GM21381 (cell line): ENCODE results near the gene KY.
A peak's percentile ranks its signal among the peaks of the same experiment; 100 is the strongest.

ENCODE experiments used
- ATAC-seq: cut with Tn5 transposase; IDR thresholded peaks from one replicate; pipeline ENCODE4 v1.9.1; 2021; ENCODE audit warnings: mild to moderate bottlenecking, moderate library complexity; ENCODE audit not compliant: unreplicated experiment

The KY gene, protein sequence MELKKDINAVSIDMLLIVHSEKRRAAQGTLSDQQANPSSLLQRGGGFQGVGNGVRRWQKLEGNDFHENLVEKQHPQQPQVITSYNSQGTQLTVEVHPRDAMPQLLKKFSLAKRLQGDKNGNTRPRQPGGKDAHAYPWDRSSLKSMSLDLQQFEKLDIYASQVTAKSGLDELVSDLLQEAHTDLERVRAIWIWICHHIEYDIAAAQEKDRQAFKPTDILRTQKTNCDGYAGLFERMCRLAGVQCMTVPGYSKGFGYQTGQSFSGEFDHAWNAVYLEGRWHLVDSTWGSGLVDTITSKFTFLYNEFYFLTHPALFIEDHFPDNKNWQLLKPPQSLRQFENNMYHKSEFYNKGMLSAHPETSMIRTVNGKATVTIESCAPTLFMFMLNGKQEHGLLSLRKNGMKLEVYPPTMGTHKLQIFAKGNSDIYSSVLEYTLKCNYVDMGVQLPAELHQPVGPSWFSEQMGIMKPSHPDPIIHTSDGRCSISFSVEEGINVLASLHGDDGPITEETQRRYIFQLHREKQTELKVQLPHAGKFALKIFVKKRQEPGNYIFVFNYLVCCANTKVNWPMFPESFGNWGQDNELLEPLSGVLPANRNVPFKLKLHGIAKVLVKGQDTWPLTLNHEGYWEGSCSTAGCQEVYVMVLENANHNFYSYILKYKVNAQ

DNA sequence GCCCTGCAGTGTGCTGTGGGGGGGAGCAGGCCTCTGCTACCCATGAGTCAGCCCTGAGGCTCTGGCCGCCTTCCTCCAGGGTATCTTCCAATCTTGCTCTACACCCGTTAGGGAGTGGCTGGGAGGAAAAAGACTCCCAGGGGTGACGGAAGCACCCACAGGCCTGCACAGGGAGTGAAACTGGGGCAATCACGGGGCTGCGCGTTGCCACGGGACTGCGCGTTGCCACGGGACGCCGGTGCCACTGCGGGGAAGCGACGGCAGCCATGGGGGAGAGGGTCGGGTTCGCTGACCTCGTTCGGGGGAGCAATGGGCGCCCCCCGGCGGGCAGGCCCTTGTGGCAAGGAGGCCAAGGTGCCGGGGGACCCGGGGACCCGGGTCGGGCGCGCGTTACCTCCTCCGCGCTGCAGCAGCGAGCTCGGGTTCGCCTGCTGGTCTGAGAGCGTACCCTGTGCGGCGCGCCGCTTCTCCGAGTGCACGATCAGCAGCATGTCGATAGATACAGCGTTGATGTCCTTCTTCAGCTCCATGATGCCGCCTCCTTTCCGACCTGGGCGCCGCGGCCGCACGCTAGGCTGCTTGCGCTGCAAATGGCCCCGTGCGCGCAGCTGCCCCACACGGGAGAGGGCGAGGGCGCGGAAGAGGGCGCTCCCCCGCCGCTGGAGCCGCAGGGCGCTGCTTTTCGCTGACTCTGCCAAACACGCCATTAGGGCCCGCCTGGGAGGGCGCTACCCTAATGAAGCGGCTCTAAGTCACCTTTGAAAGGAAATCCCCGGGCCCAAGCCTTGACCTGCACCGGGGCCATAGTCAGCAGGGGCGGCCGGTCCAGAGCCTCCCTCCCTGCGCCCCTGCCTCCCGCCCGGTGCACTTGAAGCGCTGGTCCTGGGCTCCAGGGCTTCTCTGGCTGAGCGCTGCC lies at the start of gene KY:
Gene KY, minus strand, starts transcription at position 592 of the 916 bp plus-strand sequence. Its CDS starts 62 bp downstream, at position 530.
- no peak for ATAC-seq

DNA sequence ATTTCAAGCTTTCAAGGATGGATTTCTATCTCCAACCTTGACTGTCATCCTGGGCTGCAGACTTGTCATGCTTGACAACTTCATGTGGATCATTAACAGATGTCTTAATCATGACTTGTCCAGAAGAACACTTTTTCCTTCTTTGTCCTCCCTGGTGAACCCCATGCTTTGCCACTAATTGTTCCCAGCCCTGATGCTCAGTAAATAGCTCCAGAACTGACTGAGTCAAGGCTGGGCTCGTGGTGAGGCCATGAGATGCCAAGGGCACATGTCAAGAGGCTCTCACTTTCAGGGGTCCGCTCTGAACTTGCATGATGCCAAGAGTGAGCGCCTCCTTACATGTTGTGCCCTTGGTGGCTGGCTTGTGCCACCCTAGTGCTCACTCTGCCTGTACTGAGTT lies 48.9 kb upstream of the KY start:
- no peak for ATAC-seq

DNA sequence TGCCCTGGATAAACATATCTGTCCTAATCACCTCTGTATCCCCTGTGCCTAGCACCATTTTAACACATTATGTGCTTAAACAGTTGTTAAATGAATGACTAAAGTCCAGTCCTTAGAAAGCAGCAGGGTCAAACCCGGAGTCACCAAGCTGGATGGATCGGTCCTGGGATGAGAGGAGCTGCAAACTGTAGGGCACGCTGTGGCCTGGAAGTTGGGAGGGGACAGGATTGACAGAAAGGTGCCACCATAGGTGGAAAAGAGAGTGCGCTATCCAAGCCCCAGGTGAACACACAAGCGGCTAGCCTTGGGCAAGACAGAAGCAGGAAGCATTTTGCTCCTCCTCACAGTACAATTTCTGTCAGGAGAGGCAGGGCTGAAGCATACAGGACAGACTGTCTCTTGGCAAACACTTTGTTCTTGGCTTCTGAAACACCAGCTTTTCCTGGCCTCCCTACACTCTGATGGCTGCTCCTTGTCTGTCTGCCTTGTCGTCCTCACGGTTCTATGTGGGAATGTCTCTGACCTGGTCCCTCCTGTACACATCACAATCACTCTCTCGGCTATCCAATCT lies 48.4 kb upstream of the KY start:
- ATAC-seq = no peak

DNA sequence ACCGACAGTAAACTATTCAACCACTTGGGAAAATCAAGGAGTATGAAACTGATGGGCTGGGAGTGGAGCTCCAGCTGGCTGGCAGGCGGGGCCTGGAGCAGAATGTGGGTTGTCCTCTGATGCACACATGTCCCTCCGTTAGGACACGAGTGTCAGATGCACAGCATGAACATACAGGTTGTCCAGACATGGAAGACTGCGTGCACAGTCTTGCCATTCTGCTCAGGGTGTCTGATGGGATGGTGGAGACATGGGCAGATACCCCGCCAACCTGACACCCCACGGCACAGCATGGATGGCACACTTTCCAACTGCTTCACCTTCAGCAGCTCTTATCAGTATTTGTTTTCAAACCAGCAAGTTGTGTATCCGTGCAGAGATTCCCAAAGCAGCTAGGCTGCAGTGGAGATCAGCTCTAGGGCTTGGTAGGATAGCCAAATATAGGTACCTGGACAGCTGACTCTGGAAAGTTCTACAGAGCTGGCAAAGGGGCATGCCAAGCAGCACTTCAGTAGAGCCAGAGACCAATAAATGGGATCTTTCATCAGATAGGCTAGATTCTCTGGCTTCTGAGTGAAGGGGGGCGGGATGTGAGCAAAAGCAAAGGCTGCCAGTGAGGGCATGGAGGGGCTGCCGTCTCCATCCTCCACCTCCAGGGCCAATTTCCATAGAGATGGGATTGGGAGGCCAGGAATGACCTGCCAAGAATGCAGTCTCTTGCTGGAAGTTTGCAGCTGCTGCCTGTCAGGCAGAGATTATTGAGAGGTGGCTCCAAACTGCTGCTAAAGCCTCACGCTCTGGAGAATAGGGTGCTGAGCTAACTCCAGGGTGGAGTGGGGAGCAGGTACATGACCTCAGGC lies 47.2 kb upstream of the KY start:
- ATAC-seq = no peak

DNA sequence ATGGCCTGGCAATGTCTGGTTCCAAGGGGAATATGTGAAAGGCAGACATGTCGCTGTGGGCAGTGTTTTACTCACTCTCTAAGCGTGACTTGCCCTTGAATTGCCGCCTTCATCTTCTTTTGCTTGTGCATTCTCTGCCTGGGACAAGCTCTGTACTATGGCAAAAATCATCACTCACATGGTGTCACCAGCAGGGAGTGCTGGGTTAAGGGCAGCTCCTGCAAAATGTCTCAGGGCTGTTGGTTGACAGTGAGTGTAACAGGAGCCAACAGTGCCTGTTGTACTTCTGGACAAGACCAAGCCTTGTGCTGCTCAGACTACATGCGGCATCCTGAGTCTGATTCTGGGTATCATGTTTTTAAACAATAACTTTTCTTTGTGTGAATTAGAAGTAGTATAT lies 45.3 kb upstream of the KY start:
- no peak for ATAC-seq

DNA sequence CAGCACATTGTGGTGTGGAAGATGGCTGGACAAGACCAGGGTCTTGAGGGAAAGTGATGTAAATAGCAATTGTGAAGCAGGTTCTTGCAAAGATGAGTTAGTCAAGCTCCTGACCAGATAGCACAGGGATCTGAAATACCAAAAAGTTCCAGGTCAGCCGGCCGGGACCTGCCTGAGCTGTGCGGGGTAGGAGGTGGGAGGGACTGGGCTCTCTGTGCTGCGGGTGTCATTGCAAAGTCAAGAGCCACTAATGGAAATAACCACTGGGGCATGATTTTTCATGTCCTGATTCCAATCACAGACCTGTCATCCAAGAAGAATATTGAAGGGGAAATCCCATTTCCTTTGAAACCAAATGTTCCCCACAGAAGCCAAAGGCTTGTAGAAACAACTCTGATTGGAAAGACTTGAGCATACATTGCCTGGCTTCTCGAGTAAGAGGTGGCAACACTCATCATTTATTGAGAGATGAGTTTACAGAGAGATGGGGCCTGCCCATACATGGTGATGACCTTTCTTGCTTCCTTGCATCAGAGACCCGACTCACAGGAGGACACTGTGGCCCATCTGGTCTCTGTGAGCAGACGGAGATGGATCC lies 44.2 kb upstream of the KY start:
- no peak for ATAC-seq

DNA sequence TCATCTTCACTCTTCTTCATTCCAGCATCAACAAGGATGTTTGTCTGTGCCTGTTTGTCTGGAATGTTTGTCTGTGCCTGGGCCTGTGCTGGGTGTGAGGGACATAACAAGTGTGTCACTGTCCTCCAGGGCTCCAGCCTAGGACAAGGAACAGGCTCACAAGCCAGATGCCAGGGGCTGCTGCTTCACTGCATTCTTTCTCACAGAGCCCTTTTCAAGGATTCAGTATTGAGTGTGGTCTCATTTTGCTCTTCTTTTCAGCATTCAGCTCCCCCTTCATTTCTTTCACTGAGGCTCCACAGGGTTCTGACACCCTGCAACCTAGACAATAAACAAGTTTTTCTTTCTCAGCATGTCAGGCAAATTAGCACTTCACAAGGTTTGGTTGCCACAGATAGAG lies 43.6 kb upstream of the KY start:
- no peak for ATAC-seq

DNA sequence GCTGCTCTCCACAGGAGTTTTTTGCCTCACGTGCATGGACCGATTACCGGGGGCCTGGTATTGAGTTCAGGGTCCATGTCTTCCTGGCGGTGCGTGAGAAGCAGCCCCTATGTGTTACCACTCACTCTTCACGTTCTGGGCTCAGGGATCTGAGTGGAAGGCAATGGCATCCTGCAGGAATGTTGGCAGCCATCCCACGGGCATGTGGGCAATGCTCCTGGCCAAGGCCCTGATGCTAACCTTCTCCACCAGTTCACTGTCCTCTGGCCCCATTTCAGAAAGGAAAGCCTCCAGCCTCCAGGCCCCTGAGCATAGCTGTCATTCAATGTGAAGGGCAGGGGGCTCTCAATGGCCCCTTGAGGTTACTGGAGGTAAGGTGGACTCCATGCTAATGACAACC lies 43.0 kb upstream of the KY start:
- ATAC-seq = no peak

DNA sequence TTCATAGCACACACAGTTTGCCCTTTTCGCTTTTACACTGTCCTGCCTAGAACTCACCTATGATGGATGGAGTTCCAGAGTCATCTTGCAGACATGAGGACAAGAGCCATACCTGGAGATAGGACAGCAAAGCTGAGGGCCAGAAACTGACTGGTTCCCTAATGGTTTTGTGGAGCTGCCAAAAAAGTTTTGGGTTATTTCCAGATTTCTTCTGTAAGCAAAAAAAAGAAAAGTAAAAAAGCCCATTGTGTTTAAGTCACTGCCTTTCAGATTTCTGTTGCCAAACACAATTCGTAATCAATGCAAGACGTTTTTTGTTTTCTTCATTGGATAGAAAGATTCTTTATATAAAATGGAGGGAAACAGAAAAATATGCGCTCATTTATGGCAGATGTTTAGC lies 42.4 kb upstream of the KY start:
- no peak for ATAC-seq

DNA sequence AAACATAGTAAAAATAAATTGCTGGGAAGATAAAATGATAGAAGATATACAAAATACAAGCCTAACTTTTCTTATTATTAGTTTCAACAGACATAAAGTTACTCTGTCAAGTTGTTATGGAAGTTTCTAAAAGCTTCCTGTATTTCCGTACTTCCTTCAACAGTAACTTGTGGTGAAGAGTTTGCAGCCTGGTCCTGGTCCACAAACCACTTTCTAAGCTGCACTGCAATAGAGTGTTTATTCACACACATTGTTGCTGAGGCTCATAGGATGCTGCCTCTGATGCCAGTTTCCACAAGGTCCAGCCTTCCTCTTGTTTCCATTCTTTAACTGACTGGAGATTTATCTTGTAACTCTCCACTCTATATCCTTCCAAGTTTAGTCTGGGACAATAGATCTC lies 39.4 kb upstream of the KY start:
- no peak for ATAC-seq

DNA sequence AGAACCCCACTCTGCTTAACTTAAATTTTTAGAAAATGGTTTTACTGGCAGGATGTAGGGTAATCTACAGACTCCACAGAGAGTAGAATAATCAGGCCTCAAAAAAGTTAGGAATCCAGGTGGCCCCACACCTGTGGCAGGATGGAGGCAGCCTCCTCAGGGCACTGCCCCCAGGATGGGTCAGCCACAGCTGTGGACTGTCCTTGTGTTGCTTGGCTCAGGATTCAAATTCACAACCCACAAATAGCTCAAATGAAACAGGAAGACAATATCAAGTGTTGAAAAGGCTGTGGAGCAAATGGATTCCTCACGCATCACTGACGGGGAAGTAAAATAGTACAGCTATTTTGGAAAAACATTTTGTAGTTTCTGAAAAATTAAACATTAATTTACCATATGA lies 36.8 kb upstream of the KY start:
- no peak for ATAC-seq

DNA sequence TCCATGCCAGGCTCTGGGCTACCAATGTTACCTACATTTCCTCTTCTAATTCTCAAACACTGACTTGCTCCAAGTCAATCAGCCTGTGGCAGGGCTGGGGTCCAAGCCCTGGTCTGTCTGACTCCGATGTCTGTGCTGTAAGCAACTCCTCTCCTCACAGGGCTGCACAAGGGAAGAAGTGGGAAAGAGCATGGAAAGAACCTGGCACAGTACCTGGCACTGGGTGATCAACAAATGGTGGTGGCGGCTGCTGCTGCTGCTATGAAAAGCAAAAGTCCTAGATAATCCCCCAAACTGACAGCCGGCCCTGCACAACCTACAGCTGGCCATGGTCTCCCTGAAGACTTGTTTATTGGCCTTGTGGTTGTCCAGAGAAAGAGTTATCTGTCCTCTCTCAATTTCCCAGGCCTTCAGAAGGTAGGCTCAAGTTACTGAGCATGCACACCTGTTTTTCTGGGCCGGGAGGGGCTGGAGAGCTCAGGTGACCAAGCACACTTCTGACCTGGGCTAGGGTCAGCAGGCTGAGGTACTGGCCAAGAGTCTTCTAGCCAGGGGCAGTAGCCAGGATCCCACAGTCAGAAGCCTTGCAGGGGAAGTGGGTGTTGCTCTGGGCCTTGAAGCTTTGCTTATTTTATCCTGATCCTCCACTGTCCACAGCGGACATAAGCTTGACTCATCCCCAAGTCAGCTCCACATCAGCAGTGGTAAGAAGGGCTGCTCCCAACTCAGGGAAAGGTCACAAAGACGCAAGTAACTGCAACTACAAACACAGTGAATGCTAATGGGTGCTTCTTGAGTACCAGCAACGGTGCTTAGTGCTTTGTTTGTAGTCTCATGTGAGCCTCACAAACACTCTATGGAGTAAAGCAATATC lies 35.3 kb upstream of the KY start:
- ATAC-seq = no peak

DNA sequence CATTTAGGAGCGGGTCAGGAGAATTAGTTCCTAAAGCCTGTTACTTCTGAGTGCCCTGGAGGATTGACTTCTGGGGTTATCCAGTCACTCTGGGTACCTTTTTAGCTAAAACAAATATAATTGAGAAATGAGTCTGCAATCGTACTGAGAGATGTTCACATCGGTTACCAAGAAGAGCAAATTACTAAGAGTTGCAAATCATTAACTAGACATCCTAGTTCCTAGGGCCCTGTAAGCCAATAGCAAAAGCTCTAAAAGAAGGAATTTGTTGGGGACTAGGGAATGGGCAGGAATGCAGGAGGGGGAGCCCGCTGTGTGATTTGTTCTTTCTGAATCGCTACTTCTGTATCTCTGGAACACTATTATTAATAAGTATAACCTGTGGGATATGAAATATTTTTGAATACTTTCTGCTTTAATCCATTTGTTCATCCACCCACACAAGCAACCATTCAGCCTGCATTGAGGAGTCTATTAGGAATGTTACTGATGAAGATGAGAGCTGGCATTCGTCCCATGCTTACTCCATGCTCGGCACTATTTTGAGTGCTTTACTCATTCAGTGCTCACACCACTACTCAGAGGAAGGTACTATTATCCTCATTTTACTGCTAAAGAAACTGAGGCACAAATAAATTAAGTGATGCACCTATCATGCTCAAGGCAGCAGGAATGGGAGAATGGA lies 31.5 kb upstream of the KY start:
- no peak for ATAC-seq

DNA sequence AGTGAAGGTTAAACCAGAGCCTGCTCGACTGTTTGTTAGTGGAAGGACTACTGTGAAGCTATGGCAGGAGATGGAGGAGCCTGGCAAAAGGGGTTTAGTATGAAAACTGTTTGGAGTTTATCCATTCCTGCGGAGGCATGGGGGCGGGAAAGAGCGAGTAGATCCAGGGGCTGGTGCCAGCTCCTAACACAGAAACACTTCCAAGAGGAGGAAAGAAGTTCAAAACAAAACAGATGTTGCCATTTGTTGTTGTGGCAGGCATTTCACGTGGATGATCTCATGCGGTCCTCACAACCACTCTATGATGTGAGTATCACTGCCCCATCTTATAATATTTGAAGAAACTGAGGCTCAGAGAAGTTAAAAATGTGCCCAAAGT lies 30.7 kb upstream of the KY start:
- ATAC-seq = no peak

DNA sequence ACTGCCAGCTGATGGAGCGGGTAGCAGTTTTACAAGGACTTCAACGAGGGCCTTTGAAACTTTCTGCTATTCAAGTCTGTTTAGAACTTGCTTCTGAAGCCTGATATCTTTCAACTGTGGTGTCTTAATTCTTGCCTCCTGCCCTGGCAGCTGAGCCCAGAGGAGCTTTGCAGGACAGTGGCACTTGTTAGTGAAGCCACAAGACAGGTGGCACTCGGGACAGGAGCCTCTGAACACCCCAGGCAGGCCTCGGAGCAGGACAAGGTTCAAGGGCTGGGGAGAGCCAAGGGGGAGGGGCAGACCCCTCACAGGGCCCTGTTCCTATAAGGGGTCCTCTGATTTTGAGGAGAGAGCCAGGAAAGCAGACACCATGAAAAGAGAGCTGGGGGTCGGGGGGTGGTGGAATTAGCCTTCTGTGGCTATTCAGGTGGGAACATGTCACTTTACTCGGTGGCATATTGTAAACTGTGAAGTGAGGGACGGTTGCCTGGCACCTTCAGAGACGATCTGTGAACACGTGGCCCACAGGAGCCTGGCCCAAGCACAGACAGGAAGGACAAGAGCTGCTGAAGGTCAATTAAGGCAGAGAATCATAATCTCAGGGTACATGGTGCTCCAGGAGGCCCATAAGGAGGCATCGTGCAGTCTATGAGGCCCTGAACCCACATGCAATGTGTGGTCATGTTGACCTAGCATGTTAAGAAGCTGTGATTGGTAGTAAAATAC lies 30.1 kb upstream of the KY start:
- no peak for ATAC-seq

DNA sequence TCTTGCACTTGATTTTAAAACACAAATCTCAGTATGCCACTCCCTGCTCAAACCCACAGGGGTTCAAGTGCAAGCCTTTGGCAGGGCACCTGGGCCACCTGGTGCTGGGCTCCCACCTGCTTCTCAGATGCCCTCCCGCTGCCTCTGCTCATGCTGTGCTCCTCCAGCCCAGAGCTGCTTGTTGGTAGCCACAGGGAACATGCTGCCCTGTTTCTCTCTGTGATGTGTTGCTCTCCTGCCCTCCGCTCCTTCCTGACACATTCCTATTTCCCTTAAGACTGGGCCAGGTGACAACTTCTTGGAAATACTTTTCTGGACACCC lies 27.1 kb upstream of the KY start:
- no peak for ATAC-seq

DNA sequence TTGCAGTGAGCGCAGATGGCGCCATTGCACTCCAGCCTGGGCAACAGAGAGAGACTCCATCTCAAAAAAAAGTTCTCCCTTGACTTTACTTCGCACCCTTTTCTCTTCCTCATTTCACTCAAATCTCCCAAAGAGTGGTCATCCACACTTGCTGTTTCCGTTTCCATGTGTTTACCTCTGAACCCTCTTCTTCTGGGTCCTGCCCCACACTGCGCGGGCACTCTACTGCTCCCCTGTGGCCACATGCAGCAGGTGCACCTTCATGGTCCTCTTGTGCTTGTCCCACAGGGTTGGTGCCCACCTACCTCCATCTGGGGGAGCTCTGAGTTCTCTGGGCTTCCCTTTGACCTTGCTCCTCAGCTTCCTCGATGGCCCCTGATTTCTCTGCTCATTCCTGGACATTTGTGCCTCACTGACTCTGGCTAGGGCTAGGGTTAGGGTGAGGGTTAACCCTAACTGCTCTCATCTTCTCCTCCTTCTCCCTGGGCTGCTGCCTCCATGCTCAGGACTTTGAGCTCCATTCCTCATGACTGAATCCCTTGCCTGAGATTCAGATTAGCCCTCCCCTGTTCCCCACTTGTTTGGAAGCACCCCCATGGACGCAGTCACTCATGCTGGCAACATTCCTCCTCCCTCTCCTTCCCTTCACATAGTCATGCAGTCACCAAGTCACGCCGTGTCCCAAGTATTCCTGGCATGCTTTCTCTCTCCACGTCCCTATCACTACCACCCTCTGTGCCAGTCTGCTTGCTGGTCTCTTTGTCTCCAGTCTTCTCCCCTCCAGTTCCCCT lies 26.6 kb upstream of the KY start:
- peak; percentile 51 for ATAC-seq
